ENCODE data around the gene SEZ6L2. TPM values are rescaled to one million over a fixed set of nuclear protein-coding genes. Genes with fewer than 3 reads are reported as not detected.
"Not testable (repeated sequence)": the region's sequence is repeated elsewhere in the genome, so short reads cannot be mapped to it uniquely, and the experiment has no call there.

The SEZ6L2 gene
- total RNA-seq (ENCODE audit: low replicate concordance), result 19.3 and 19.4 TPM in 2 replicates
- long read RNA-seq, partial matches to known transcripts, result 1 of 2 reads
- long read RNA-seq, other reads (novel, unspliced or antisense), result 0 of 2 reads

GRCh38 chr16:29899516-29900101, at the start of gene SEZ6L2:
Gene SEZ6L2 (minus strand): TSS chr16:29899550. CDS start chr16:29899019, 531 bp downstream.
- H3K9me3 Mint-ChIP-seq, result no peaks in the 10 kb centered on the region
- H3K36me3 Mint-ChIP-seq, result no peaks in the 10 kb centered on the region
- TF ChIP-seq CTCF (conservative IDR thresholded peaks at IDR 0.05), result peak; percentile 41
- peaks cover 41% of the 10 kb centered on the region for H3K27me3 Mint-ChIP-seq
- peaks cover 6% of the 10 kb centered on the region for H3K4me1 Mint-ChIP-seq (ENCODE audit: unreplicated experiment)
- H3K4me3 Mint-ChIP-seq, result peak within 1 kb of the TSS; percentile 86
- no peak for DNase-seq (ENCODE audit: extremely low spot score, unreplicated experiment)
- peak within 1 kb of the TSS; percentile 48 for H3K27ac Mint-ChIP-seq

GRCh38 chr16:29947897-29948296, 48.5 kb upstream of the SEZ6L2 start:
- no peak for TF ChIP-seq CTCF (conservative IDR thresholded peaks at IDR 0.05)
- no peak overlapping the region for H3K27ac Mint-ChIP-seq
- H3K36me3 Mint-ChIP-seq, result no peaks in the 10 kb centered on the region
- no peak for DNase-seq (ENCODE audit: extremely low spot score, unreplicated experiment)
- H3K9me3 Mint-ChIP-seq, result no peaks in the 10 kb centered on the region
- peaks cover 15% of the 10 kb centered on the region for H3K4me1 Mint-ChIP-seq (ENCODE audit: unreplicated experiment)
- no peak overlapping the region for H3K4me3 Mint-ChIP-seq
- no peaks in the 10 kb centered on the region for H3K27me3 Mint-ChIP-seq

GRCh38 chr16:29943846-29944799, 44.8 kb upstream of the SEZ6L2 start:
- H3K9me3 Mint-ChIP-seq, result no peaks in the 10 kb centered on the region
- no peak for TF ChIP-seq CTCF (conservative IDR thresholded peaks at IDR 0.05)
- H3K27ac Mint-ChIP-seq, result peak overlapping the region; percentile 85
- no peaks in the 10 kb centered on the region for H3K27me3 Mint-ChIP-seq
- DNase-seq (ENCODE audit: extremely low spot score, unreplicated experiment), result no peak
- H3K4me1 Mint-ChIP-seq (ENCODE audit: unreplicated experiment), result peaks cover 19% of the 10 kb centered on the region
- H3K36me3 Mint-ChIP-seq, result no peaks in the 10 kb centered on the region
- peak overlapping the region; percentile 41 for H3K4me3 Mint-ChIP-seq

- Mint-ChIP-seq H3K4me1 (ENCODE audit: unreplicated experiment) (peaks cover 19% of the 10 kb centered on the region), H3K9me3 (no peaks in the 10 kb centered on the region), H3K4me3 (no peak overlapping the region), H3K36me3 (no peaks in the 10 kb centered on the region), H3K27ac (no peak overlapping the region), H3K27me3 (no peaks in the 10 kb centered on the region)
- TF ChIP-seq CTCF (conservative IDR thresholded peaks at IDR 0.05), result no peak
- DNase-seq (ENCODE audit: extremely low spot score, unreplicated experiment), result no peak
Measured at GRCh38 chr16:29940656-29941055, 41.3 kb upstream of the SEZ6L2 start.

- not testable (repeated sequence) for H3K4me3 Mint-ChIP-seq; H3K27me3 Mint-ChIP-seq; H3K36me3 Mint-ChIP-seq; DNase-seq (ENCODE audit: extremely low spot score, unreplicated experiment); H3K9me3 Mint-ChIP-seq; H3K27ac Mint-ChIP-seq
- peaks cover 13% of the 10 kb centered on the region for H3K4me1 Mint-ChIP-seq (ENCODE audit: unreplicated experiment)
Measured at GRCh38 chr16:29931750-29932149, 32.4 kb upstream of the SEZ6L2 start.

Measured in type B pancreatic cell (in vitro differentiated cells).